ENCODE results near the gene COL5A1.

COL5A1 gene

GRCh38 chr9:134644725-134645606, 3.4 kb downstream of the COL5A1 start:
- no peaks in the 10 kb centered on the region for H3K9me3 ChIP-seq
- H3K4me1 ChIP-seq, result peaks cover 0 to 74% (median 61%) of the 10 kb centered on the region in 4 donors
- peak overlapping the region; percentile 85 to 96 for H3K27ac ChIP-seq
- H3K4me3 ChIP-seq, result peak overlapping the region; percentile 82 to 91
- TF ChIP-seq, protein P1, sequence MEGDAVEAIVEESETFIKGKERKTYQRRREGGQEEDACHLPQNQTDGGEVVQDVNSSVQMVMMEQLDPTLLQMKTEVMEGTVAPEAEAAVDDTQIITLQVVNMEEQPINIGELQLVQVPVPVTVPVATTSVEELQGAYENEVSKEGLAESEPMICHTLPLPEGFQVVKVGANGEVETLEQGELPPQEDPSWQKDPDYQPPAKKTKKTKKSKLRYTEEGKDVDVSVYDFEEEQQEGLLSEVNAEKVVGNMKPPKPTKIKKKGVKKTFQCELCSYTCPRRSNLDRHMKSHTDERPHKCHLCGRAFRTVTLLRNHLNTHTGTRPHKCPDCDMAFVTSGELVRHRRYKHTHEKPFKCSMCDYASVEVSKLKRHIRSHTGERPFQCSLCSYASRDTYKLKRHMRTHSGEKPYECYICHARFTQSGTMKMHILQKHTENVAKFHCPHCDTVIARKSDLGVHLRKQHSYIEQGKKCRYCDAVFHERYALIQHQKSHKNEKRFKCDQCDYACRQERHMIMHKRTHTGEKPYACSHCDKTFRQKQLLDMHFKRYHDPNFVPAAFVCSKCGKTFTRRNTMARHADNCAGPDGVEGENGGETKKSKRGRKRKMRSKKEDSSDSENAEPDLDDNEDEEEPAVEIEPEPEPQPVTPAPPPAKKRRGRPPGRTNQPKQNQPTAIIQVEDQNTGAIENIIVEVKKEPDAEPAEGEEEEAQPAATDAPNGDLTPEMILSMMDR (IDR thresholded peaks at IDR 0.05), result no peak
- no peaks in the 10 kb centered on the region for H3K27me3 ChIP-seq
- peak; percentile 85 to 93 for DNase-seq
- H3K36me3 ChIP-seq, result no peaks in the 10 kb centered on the region
- intact Hi-C loops (cut with DNase I; ENCODE audit: low total_unique reads), result loop anchor here (5.0 to 10.0 kb wide), 2 partner anchors 193 to 470 kb away; no protein-coding TSS in a partner anchor

GRCh38 chr9:134645607-134646365, 4.2 kb downstream of the COL5A1 start:
- H3K27me3 ChIP-seq, result no peaks in the 10 kb centered on the region
- no peak for DNase-seq
- peak overlapping the region; percentile 85 to 96 for H3K27ac ChIP-seq
- TF ChIP-seq, protein P1 (IDR thresholded peaks at IDR 0.05), result no peak
- H3K9me3 ChIP-seq, result no peaks in the 10 kb centered on the region
- peaks cover 0 to 76% (median 61%) of the 10 kb centered on the region in 4 donors for H3K4me1 ChIP-seq
- H3K36me3 ChIP-seq, result no peaks in the 10 kb centered on the region
- intact Hi-C loops (cut with DNase I; ENCODE audit: low total_unique reads), result loop anchor here (10.0 kb wide), 1 partner anchor 471 kb away; no protein-coding TSS in a partner anchor
- H3K4me3 ChIP-seq, result peak overlapping the region; percentile 82 to 91

- intact Hi-C loops (cut with DNase I; ENCODE audit: low total_unique reads), result loop anchor here (10.0 kb wide), 1 partner anchor 473 kb away; no protein-coding TSS in a partner anchor
These were observed 5.9 kb downstream of the COL5A1 start for GRCh38 chr9:134647359-134648080.

DNA sequence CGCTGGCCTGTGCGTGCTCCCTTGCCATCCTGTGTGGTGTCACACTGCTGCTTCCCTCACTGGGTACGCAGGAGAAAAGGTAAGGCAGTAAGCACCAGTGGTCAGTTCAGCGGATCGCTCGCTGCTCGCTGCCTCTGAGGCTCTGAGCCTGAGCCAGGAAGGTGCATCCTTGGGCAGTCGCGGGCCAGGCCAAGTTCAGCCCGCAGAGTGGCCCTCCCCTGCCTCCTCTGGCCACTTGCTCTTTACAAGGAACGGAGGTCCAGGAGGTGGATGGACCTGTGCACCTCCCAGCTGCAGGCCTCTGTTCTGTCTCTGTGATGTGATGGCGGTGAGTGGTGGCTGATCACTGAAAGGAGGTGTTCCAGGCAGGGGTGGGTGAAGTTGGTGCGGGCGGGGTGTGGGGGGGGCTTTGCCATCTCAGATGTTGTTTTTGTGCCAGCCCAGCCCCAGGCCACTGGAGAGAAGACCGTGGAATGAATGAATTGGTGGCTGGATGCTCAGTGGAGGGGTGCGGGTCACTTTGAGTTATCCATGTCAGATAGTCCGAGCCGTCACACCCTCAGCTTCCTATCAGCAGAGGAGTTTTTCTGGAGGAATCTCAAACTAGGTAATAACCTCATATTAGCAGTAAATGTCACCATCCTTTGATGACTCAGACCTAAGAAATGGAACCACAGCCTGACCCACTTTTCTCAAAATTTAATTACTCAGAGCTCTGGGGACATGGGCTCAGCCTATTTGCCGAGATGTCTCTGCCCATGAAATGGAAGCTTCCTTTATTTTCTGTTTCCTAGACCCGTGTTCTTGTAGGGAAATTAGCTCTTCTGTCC, 7.3 kb downstream of the COL5A1 start:
- H3K27ac ChIP-seq, result peak overlapping the region; percentile 85 to 96
- H3K4me1 ChIP-seq, result peaks cover 0 to 89% (median 73%) of the 10 kb centered on the region in 4 donors

More at GRCh38 chr9:134647359-134648080, 5.9 kb downstream of the COL5A1 start:
- DNase-seq, result no peak
- H3K27ac ChIP-seq, result peak overlapping the region; percentile 85 to 96
- no peaks in the 10 kb centered on the region for H3K9me3 ChIP-seq
- H3K4me3 ChIP-seq, result no peak overlapping the region
- peaks cover 0 to 87% (median 72%) of the 10 kb centered on the region in 4 donors for H3K4me1 ChIP-seq
- no peaks in the 10 kb centered on the region for H3K36me3 ChIP-seq
- TF ChIP-seq, protein P1 (IDR thresholded peaks at IDR 0.05), result no peak
- no peaks in the 10 kb centered on the region for H3K27me3 ChIP-seq

More for the DNA sequence above, 7.3 kb downstream of the COL5A1 start:
- TF ChIP-seq, protein P1 (IDR thresholded peaks at IDR 0.05), result no peak
- H3K36me3 ChIP-seq, result no peaks in the 10 kb centered on the region
- intact Hi-C loops (cut with DNase I; ENCODE audit: low total_unique reads), result loop anchor here (10.0 kb wide), 1 partner anchor 474 kb away; no protein-coding TSS in a partner anchor
- H3K9me3 ChIP-seq, result no peaks in the 10 kb centered on the region
- H3K27me3 ChIP-seq, result no peaks in the 10 kb centered on the region
- H3K4me3 ChIP-seq, result no peak overlapping the region
- no peak for DNase-seq

All from tibial artery (tissue), 4 donors.